GM23338 (cell line): ENCODE data around the gene SKP1. TPM values are rescaled to one million over a fixed set of nuclear protein-coding genes. Genes with fewer than 3 reads are reported as not detected.
"Not testable (repeated sequence)": the region's sequence is repeated elsewhere in the genome, so short reads cannot be mapped to it uniquely, and the experiment has no call there.

ENCODE experiments used
- ATAC-seq: fragments of 200-7000 bp; cut with Tn5 transposase; 3 replicates; pipeline ENCODE4 v1.9.1; 2020
- DNase-seq: peaks from one replicate; pipeline ENCODE4 v3.0.0-alpha.2; 2015; ENCODE audit warnings: low spot score
- H2AFZ ChIP-seq: fragments of 200-600 bp; sonication (generic); 2 replicates; pipeline ENCODE4 v1.8.0; 2016; ENCODE audit warnings: antibody characterized with exemption, mild to moderate bottlenecking, moderate library complexity
- H3F3A ChIP-seq: fragments of 200-600 bp; sonication (generic); replicated peaks from 2 replicates; pipeline ENCODE4 v1.8.0; 2017; ENCODE audit warnings: antibody characterized with exemption, mixed run types, low read depth
- H3K27ac ChIP-seq: fragments of 200-600 bp; sonication (generic); 2 replicates; pipeline ENCODE4 v1.6.1; 2016; ENCODE audit warnings: low read depth
- H3K27me3 ChIP-seq: fragments of 200-600 bp; sonication (generic); 2 replicates; pipeline ENCODE4 v1.8.0; 2016; ENCODE audit warnings: mild to moderate bottlenecking, mixed run types, moderate library complexity; ENCODE audit not compliant: insufficient read depth
- H3K36me3 ChIP-seq: fragments of 200-600 bp; sonication (generic); 2 replicates; pipeline ENCODE4 v1.8.0; 2016; ENCODE audit warnings: mild to moderate bottlenecking; ENCODE audit not compliant: insufficient read depth
- H3K4me1 ChIP-seq: fragments of 200-600 bp; sonication (generic); 2 replicates; pipeline ENCODE4 v1.8.0; 2016; ENCODE audit warnings: mild to moderate bottlenecking, moderate library complexity; ENCODE audit not compliant: insufficient read depth
- H3K4me2 ChIP-seq: fragments of 200-600 bp; sonication (generic); 2 replicates; pipeline ENCODE4 v1.7.1; 2017; ENCODE audit warnings: mixed run types
- H3K4me3 ChIP-seq: fragments of 200-600 bp; sonication (generic); 2 replicates; pipeline ENCODE4 v1.6.1; 2016; ENCODE audit warnings: mixed run types
- H3K79me2 ChIP-seq: fragments of 200-600 bp; sonication (generic); replicated peaks from 2 replicates; pipeline ENCODE4 v1.8.0; 2017; ENCODE audit warnings: mild to moderate bottlenecking; ENCODE audit not compliant: insufficient read depth
- H3K9me2 ChIP-seq: fragments of 200-600 bp; sonication (generic); 2 replicates; pipeline ENCODE4 v1.8.0; 2017; ENCODE audit not compliant: insufficient read depth
- H4K20me1 ChIP-seq: fragments of 200-600 bp; sonication (generic); replicated peaks from 2 replicates; pipeline ENCODE4 v1.8.0; 2017; ENCODE audit warnings: mild to moderate bottlenecking; ENCODE audit not compliant: insufficient read depth
- H3K27ac Mint-ChIP-seq: 2 replicates; pipeline ENCODE4 v1.8.0; 2020; ENCODE audit warnings: inconsistent platforms, mild to moderate bottlenecking, moderate library complexity, mixed read lengths
- H3K27me3 Mint-ChIP-seq: 3 replicates; pipeline ENCODE4 v1.8.0; 2022; ENCODE audit warnings: low read depth, mild to moderate bottlenecking, moderate library complexity, mixed read lengths, inconsistent platforms; ENCODE audit not compliant: insufficient read depth, poor library complexity
- H3K36me3 Mint-ChIP-seq: 3 replicates; pipeline ENCODE4 v1.8.0; 2021; ENCODE audit warnings: low read depth, mild to moderate bottlenecking, inconsistent platforms, moderate library complexity, mixed read lengths
- H3K4me1 Mint-ChIP-seq: 3 replicates; pipeline ENCODE4 v1.8.0; 2020; ENCODE audit warnings: mild to moderate bottlenecking, inconsistent platforms, mixed read lengths
- H3K4me3 Mint-ChIP-seq: 3 replicates; pipeline ENCODE4 v1.8.0; 2021; ENCODE audit warnings: moderate library complexity, mild to moderate bottlenecking, inconsistent platforms, mixed read lengths
- H3K9me3 Mint-ChIP-seq: 3 replicates; pipeline ENCODE4 v1.8.0; 2020; ENCODE audit warnings: moderate library complexity, mild to moderate bottlenecking, inconsistent platforms, mixed read lengths
- CREB1 ChIP-seq: fragments of 250-450 bp; sonication (Bioruptor Pico); IDR thresholded peaks from 2 replicates; pipeline ENCODE4 v1.5.0; 2020; ENCODE audit warnings: low read depth, mild to moderate bottlenecking, moderate library complexity
- ETS1 ChIP-seq: IDR thresholded peaks from 2 replicates; pipeline ENCODE4 v1.6.1; 2016; ENCODE audit warnings: antibody characterized with exemption
- EZH2 ChIP-seq: fragments of 200-600 bp; sonication (generic); IDR thresholded peaks from one replicate; pipeline ENCODE4 v1.8.0; 2017; ENCODE audit warnings: antibody characterized with exemption, mild to moderate bottlenecking, low read depth; ENCODE audit not compliant: unreplicated experiment
- JUNB ChIP-seq: IDR thresholded peaks from one replicate; pipeline ENCODE4 v1.6.1; 2016; ENCODE audit warnings: antibody characterized with exemption; ENCODE audit not compliant: unreplicated experiment
- NANOG ChIP-seq: IDR thresholded peaks from 2 replicates; pipeline ENCODE4 v1.6.1; 2016; ENCODE audit warnings: antibody characterized with exemption, borderline replicate concordance
- POLR2AphosphoS5 ChIP-seq: IDR thresholded peaks from 2 replicates; pipeline ENCODE4 v1.6.1; 2016; ENCODE audit warnings: antibody characterized with exemption, low read depth
- REST ChIP-seq: IDR thresholded peaks from one replicate; pipeline ENCODE4 v1.6.1; 2018; ENCODE audit warnings: antibody characterized with exemption; ENCODE audit not compliant: unreplicated experiment
- ZNF331 ChIP-seq: fragments of 250-450 bp; sonication (Bioruptor Pico); IDR thresholded peaks from 2 replicates; pipeline ENCODE4 v1.5.0; 2020; ENCODE audit warnings: low read depth, mild to moderate bottlenecking, moderate library complexity
- ZNF462 ChIP-seq: fragments of 250-450 bp; sonication (Bioruptor Pico); IDR thresholded peaks from 2 replicates; pipeline ENCODE4 v1.5.0; 2020; ENCODE audit warnings: mild to moderate bottlenecking, moderate library complexity
- polyA plus RNA-seq: library from polyadenylated mRNA; unstranded; fragments of >200 nt; fragmentation: Nextera tagmentation; extraction: Ambion mirVana; gene quantifications from 2 replicates; pipeline ENCODE4 v1.2.1, GENCODE V29; 2016
- total RNA-seq: library from RNA; depleted of rRNA; stranded (reverse); fragments of >200 nt; shearing (Covaris generic); gene quantifications from 2 replicates; pipeline ENCODE4 v1.2.3, GENCODE V29; 2014

Gene SKP1
- total and polyA plus RNA-seq, 2 experiments from 2014 or later = 244 to 440 TPM

- not testable (repeated sequence) for H3K4me1 ChIP-seq, H2AFZ ChIP-seq, H3K9me2 ChIP-seq, H3K4me1 Mint-ChIP-seq, H3K27me3 ChIP-seq, H3K4me3 Mint-ChIP-seq, H3K27ac ChIP-seq, H3K4me2 ChIP-seq, H3F3A ChIP-seq, DNase-seq, ATAC-seq, H3K27me3 Mint-ChIP-seq, H3K79me2 ChIP-seq, H3K9me3 Mint-ChIP-seq, H3K4me3 ChIP-seq, H3K27ac Mint-ChIP-seq
- peaks cover 48% of the 10 kb centered on the region for H3K36me3 Mint-ChIP-seq
- Histone ChIP-seq H4K20me1 (peaks cover 27% of the 10 kb centered on the region), H3K36me3 (peaks cover 24% of the 10 kb centered on the region)
Measured at GRCh38 chr5:134152173-134152832, 24.4 kb downstream of the SKP1 start.

GRCh38 chr5:134151723-134152122 is 25.0 kb downstream of the SKP1 start:
- Histone ChIP-seq H2AFZ (no peak overlapping the region), H3K79me2 (peaks cover 10% of the 10 kb centered on the region), H3K4me2 (no peak overlapping the region), H3K4me3 (no peak overlapping the region), H3K27ac (no peak overlapping the region), H3K27me3 (no peaks in the 10 kb centered on the region), H3K36me3 (peaks cover 19% of the 10 kb centered on the region), H3K4me1 (0 out of 2 replicates have a peak, but pooled peaks cover 6% of the 10 kb centered on the region), H3K9me2 (no peaks in the 10 kb centered on the region), H3F3A (peaks cover 3% of the 10 kb centered on the region; the same call in 1 of the 2 replicates), H4K20me1 (peaks cover 33% of the 10 kb centered on the region)
- Mint-ChIP-seq H3K36me3 (peaks cover 49% of the 10 kb centered on the region), H3K27me3 (peaks cover 3% of the 10 kb centered on the region), H3K9me3 (no peaks in the 10 kb centered on the region), H3K4me3 (no peak overlapping the region), H3K4me1 (no peaks in the 10 kb centered on the region), H3K27ac (no peak overlapping the region)
- ATAC-seq = no peak
- DNase-seq = no peak
- TF ChIP-seq EZH2 (no peak), JUNB (no peak), REST (no peak), ZNF462 (CRISPR knock-in tag) (no peak), ZNF331 (no peak), NANOG (no peak), POLR2AphosphoS5 (no peak), ETS1 (no peak), CREB1 (CRISPR knock-in tag) (no peak)
